Adrenal gland (tissue), 5 donors: ENCODE data around the gene MUC5B.

Experiments
- CTCF ChIP-seq, 6 experiments: fragments of 450-650 bp in 4 of 6; fragments of 200-600 bp in 2 of 6; sonication (generic) in 1 of 6; IDR thresholded peaks; 1 replicate in 5 of 6; 2 replicates in 1 of 6; pipeline versions ENCODE4 v1.5.1 to v1.8.0; 2016 to 2021; ENCODE audit warnings: antibody characterized with exemption in 6 of 6, mild to moderate bottlenecking in 2 of 6, moderate library complexity in 1 of 6
- POLR2A ChIP-seq, 2 donors: fragments of 450-650 bp; IDR thresholded peaks; one replicate each; pipeline ENCODE4 v1.6.1; 2017; ENCODE audit warnings: antibody characterized with exemption in 2 of 2, mild to moderate bottlenecking in 2 of 2, moderate library complexity in 1 of 2
- donor health status: DM: no; HTN: no; CAD: no.

GRCh38 chr11:1208394-1209261, 14.2 kb upstream of the MUC5B start:
- no peak for TF ChIP-seq CTCF (IDR thresholded peaks at IDR 0.05)
- no peak for TF ChIP-seq POLR2A (IDR thresholded peaks at IDR 0.05)
